Ectodermal cell (in vitro differentiated cells): ENCODE data around the gene IGFN1.

Source experiments
- H3K27ac ChIP-seq: 2 replicates; pipeline ENCODE4 v1.7.0; 2013; ENCODE audit warnings: mild to moderate bottlenecking, low read depth, low read length; ENCODE audit not compliant: insufficient read depth, poor library complexity, severe bottlenecking
- H3K27me3 ChIP-seq: 2 replicates; pipeline ENCODE4 v1.7.0; 2013; ENCODE audit warnings: mild to moderate bottlenecking, low read length; ENCODE audit not compliant: insufficient read depth, control insufficient read depth, poor library complexity, severe bottlenecking
- H3K36me3 ChIP-seq: one replicate; pipeline ENCODE4 v1.7.0; 2013; ENCODE audit warnings: low read length; ENCODE audit not compliant: control insufficient read depth, insufficient read depth
- H3K4me1 ChIP-seq: one replicate; pipeline ENCODE4 v1.7.0; 2013; ENCODE audit warnings: low read length; ENCODE audit not compliant: control insufficient read depth, insufficient read depth
- H3K4me3 ChIP-seq: 2 replicates; pipeline ENCODE4 v1.7.0; 2013; ENCODE audit warnings: low read depth, low read length, control low read depth; ENCODE audit not compliant: insufficient read depth
- H3K9me3 ChIP-seq: 2 replicates; pipeline ENCODE4 v1.7.0; 2013; ENCODE audit warnings: mild to moderate bottlenecking, low read length, moderate library complexity; ENCODE audit not compliant: control insufficient read depth
- WGBS, 2 experiments: methylation state at CpG; one replicate each; pipeline ENCODE4 v1.1.7; 2013; ENCODE audit warnings: missing lambda C conversion rate in 2 of 2; 5-methylcytosine and 5-hydroxymethylcytosine counted together

The IGFN1 gene

GRCh38 chr1:201146626-201147390, 43.8 kb upstream of the IGFN1 start:
- Histone ChIP-seq H3K4me1 (no peaks in the 10 kb centered on the region), H3K4me3 (no peak overlapping the region), H3K9me3 (no peaks in the 10 kb centered on the region), H3K27ac (no peak overlapping the region), H3K27me3 (no peaks in the 10 kb centered on the region), H3K36me3 (peaks cover 65% of the 10 kb centered on the region)
- WGBS, 2 experiments = 86 to 87% methylated on average over 17 of the region's 17 CpGs

GRCh38 chr1:201147396-201148015, 43.1 kb upstream of the IGFN1 start:
- Histone ChIP-seq H3K36me3 (peaks cover 58% of the 10 kb centered on the region), H3K9me3 (no peaks in the 10 kb centered on the region), H3K27me3 (no peaks in the 10 kb centered on the region), H3K4me1 (no peaks in the 10 kb centered on the region), H3K4me3 (no peak overlapping the region), H3K27ac (no peak overlapping the region)
- 89 to 90% methylated on average over 12 of the region's 13 CpGs for WGBS, 2 experiments

- 88 to 93% methylated on average over 4 of the region's 4 CpGs for WGBS, 2 experiments
- Histone ChIP-seq H3K4me3 (no peak overlapping the region), H3K4me1 (no peaks in the 10 kb centered on the region), H3K9me3 (no peaks in the 10 kb centered on the region), H3K27me3 (no peaks in the 10 kb centered on the region), H3K36me3 (peaks cover 39% of the 10 kb centered on the region), H3K27ac (no peak overlapping the region)
Observed at GRCh38 chr1:201149400-201149799, 41.2 kb upstream of the IGFN1 start.

DNA sequence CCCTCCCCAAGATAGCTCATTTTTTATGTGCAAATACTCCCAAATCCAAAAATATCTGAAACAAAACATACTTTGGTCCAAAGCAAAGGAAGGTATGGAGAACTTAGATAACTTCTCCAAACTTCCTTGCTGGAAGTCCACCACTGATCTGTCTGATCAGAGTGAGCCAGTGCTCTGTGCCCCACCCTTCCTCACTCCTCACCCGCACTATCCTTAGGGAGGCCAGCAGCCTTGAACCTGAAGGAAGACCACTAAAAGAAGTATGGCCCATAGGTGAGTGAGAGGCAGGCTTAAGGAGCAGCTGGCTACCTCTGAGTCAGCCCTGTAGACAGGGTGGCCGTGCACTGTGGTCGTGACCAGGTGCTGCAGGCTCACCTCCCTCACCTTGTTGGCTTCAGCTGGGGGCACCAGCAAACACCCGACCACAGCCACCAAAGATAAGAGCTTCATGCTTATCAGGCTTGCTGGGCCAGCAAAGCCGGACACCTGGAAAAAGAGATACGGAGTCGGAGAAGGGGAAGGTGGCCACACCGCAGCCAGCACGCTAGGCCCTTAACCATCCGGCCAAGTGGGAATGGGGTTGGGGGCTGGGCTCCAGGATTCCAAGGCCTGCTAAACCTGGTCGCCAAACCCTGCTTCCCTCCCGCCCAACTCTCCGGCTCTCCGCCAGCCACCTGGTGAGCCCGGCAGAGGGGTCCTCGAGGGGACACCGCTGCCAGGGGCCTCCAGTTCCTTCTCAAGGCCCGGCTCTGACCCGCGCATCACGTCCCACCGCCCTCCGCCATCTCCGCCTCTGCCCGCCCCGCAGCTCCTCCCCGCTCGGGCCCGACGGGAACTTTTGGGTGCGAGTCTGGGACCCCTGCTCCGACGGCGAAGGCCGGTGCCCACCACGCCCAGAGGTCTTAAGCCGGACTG, 36.9 kb upstream of the IGFN1 start:
- peaks cover 6% of the 10 kb centered on the region for H3K4me1 ChIP-seq
- H3K9me3 ChIP-seq = no peaks in the 10 kb centered on the region
- peaks cover 4% of the 10 kb centered on the region for H3K36me3 ChIP-seq
- WGBS, 2 experiments = 2 to 3% methylated on average over 37 of the region's 37 CpGs
- H3K27me3 ChIP-seq = no peaks in the 10 kb centered on the region
- H3K4me3 ChIP-seq = peak overlapping the region; percentile 90
- H3K27ac ChIP-seq = peak overlapping the region; percentile 36

DNA sequence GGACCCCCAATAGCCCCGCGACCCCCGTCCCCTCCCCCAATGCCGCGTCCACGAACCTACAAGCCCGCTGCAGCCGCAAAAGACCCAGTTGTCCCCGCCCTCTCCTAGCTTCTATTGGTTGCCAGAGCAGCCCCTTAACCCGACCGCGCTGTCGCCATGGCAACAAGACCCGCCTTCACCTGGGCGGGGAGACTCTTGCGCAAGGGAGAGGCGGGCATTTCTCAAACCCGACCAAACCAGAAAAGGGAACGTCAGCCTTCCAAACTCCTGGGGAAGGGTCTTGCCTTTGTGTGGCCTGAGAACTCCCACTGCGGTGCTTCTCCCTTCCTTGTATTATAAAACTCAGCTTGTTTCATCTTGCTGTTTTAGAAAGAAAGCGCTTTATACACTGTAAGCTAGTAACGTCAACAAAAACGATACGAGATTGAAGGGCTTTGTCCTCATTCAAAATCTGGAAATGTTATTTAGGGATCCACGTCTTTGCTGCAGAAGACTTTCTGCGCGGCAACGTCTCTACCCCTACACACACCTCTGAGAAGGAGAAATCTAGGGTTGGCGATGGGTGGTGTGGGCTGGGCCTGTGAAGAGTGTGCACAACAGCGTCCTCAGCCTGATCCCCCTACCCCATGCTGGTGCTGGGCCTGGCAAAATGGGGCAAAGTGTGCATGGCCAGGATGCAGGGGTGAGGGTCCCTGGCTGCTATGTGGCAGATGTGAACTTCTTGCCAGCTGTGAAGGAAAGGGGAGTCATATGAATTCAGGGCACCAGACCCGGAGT, 36.0 kb upstream of the IGFN1 start, which contains the start of gene TMEM9:
Gene TMEM9 (minus strand): TSS at position 86 of the 777 bp plus-strand sequence. CDS start 551 bp downstream, outside the sequence.
- Histone ChIP-seq H3K4me3 (peak within 1 kb of the TSS; percentile 90), H3K36me3 (no peaks in the 10 kb centered on the region), H3K27ac (peak within 1 kb of the TSS; percentile 69), H3K4me1 (peaks cover 6% of the 10 kb centered on the region), H3K27me3 (no peaks in the 10 kb centered on the region), H3K9me3 (no peaks in the 10 kb centered on the region)
- WGBS, 2 experiments = 22 to 23% methylated on average over 31 of the region's 31 CpGs

GRCh38 chr1:201155354-201155753, 35.3 kb upstream of the IGFN1 start:
- peaks cover 6% of the 10 kb centered on the region for H3K4me1 ChIP-seq
- no peaks in the 10 kb centered on the region for H3K9me3 ChIP-seq
- H3K4me3 ChIP-seq = no peak overlapping the region
- H3K36me3 ChIP-seq = no peaks in the 10 kb centered on the region
- no peaks in the 10 kb centered on the region for H3K27me3 ChIP-seq
- no peak overlapping the region for H3K27ac ChIP-seq
- WGBS, 2 experiments = 76 to 98% methylated on average over 2 of the region's 2 CpGs

- H3K9me3 ChIP-seq = no peaks in the 10 kb centered on the region
- WGBS, 2 experiments = 88 to 92% methylated on average over 3 of the region's 3 CpGs
- no peak overlapping the region for H3K27ac ChIP-seq
- H3K4me1 ChIP-seq = peaks cover 6% of the 10 kb centered on the region
- H3K4me3 ChIP-seq = no peak overlapping the region
- H3K27me3 ChIP-seq = no peaks in the 10 kb centered on the region
- H3K36me3 ChIP-seq = no peaks in the 10 kb centered on the region
Observed at GRCh38 chr1:201156346-201156745, 34.3 kb upstream of the IGFN1 start.

DNA sequence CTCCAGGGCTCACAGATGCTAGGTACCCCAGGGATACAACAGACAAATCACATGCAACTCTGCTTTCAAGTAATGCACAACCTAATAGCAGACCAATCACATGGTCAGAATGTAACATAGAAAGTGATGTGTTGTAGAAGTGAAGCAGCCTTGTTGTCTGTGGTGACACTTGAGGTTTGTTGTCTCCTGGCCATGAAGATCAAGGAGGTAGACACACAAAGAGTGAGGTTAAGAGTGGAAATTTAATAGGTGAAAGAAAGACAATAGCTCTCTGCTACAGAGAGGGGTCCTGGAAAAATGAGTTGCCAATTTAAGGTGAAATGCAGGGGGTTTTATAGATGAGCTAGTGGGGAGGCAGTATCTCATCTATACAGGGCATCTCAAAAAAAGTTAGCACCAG, 33.8 kb upstream of the IGFN1 start:
- no peak overlapping the region for H3K27ac ChIP-seq
- H3K36me3 ChIP-seq = no peaks in the 10 kb centered on the region
- no peaks in the 10 kb centered on the region for H3K9me3 ChIP-seq
- H3K4me1 ChIP-seq = peaks cover 6% of the 10 kb centered on the region
- no peaks in the 10 kb centered on the region for H3K27me3 ChIP-seq
- H3K4me3 ChIP-seq = no peak overlapping the region

GRCh38 chr1:201157949-201158348, 32.7 kb upstream of the IGFN1 start:
- Histone ChIP-seq H3K4me3 (no peak overlapping the region), H3K27me3 (no peaks in the 10 kb centered on the region), H3K9me3 (no peaks in the 10 kb centered on the region), H3K4me1 (peaks cover 6% of the 10 kb centered on the region), H3K36me3 (no peaks in the 10 kb centered on the region), H3K27ac (no peak overlapping the region)
- WGBS, 2 experiments = 87 to 95% methylated on average over 2 of the region's 2 CpGs
